ENCODE data around the gene PSME3IP1.
"Not testable (repeated sequence)": the region's sequence is repeated elsewhere in the genome, so short reads cannot be mapped to it uniquely, and the experiment has no call there.

PSME3IP1 gene

GRCh38 chr16:57110937-57111336 is 74.9 kb downstream of the PSME3IP1 start:
- TF ChIP-seq CTCF (IDR thresholded peaks at IDR 0.05) = no peak
- no peak overlapping the region for H3K27ac ChIP-seq
- H3K9me3 ChIP-seq = no peaks in the 10 kb centered on the region
- H3K27me3 ChIP-seq = no peaks in the 10 kb centered on the region
- intact Hi-C loops (cut with DNase I; ENCODE audit: low total_unique reads) = no loop called here
- DNase-seq = no peak
- H3K4me1 ChIP-seq = peaks cover 0 to 34% (median 24%) of the 10 kb centered on the region in 4 donors
- H3K4me3 ChIP-seq = no peak overlapping the region
- peaks cover 0 to 13% (median 0%) of the 10 kb centered on the region in 3 donors for H3K36me3 ChIP-seq

GRCh38 chr16:57109259-57110105 is 76.4 kb downstream of the PSME3IP1 start:
- intact Hi-C loops (cut with DNase I; ENCODE audit: low total_unique reads) = loop anchor here (10.0 kb wide), 1 partner anchor 1085 kb away; the partner anchor contains the start of gene CSNK2A2
- not testable (repeated sequence) for H3K9me3 ChIP-seq, DNase-seq, H3K36me3 ChIP-seq, H3K27ac ChIP-seq, H3K4me3 ChIP-seq, H3K27me3 ChIP-seq
- peaks cover 0 to 25% (median 15%) of the 10 kb centered on the region in 4 donors for H3K4me1 ChIP-seq

GRCh38 chr16:57108432-57108831 is 77.4 kb downstream of the PSME3IP1 start:
- Histone ChIP-seq H3K4me1 (peaks cover 0 to 20% (median 14%) of the 10 kb centered on the region in 4 donors), H3K9me3 (no peaks in the 10 kb centered on the region), H3K36me3 (peaks cover 0 to 3% (median 0%) of the 10 kb centered on the region in 3 donors), H3K27me3 (no peaks in the 10 kb centered on the region), H3K4me3 (no peak overlapping the region), H3K27ac (no peak overlapping the region)
- no peak for TF ChIP-seq CTCF (IDR thresholded peaks at IDR 0.05)
- DNase-seq = no peak
- intact Hi-C loops (cut with DNase I; ENCODE audit: low total_unique reads) = loop anchor here (10.0 kb wide), 1 partner anchor 1086 kb away; the partner anchor contains the start of gene CSNK2A2

- intact Hi-C loops (cut with DNase I; ENCODE audit: low total_unique reads) = loop anchor here (10.0 kb wide), 1 partner anchor 1087 kb away; the partner anchor contains the start of gene CSNK2A2
- no peak for DNase-seq
- Histone ChIP-seq H3K9me3 (no peaks in the 10 kb centered on the region), H3K27me3 (no peaks in the 10 kb centered on the region), H3K4me1 (peaks cover 0 to 10% (median 5%) of the 10 kb centered on the region in 4 donors), H3K27ac (no peak overlapping the region), H3K4me3 (no peak overlapping the region), H3K36me3 (no peaks in the 10 kb centered on the region)
- TF ChIP-seq CTCF (IDR thresholded peaks at IDR 0.05) = no peak
These were observed 78.4 kb downstream of the PSME3IP1 start for GRCh38 chr16:57107321-57107922.

- Histone ChIP-seq H3K4me3 (no peak overlapping the region), H3K27me3 (no peaks in the 10 kb centered on the region), H3K27ac (no peak overlapping the region), H3K9me3 (no peaks in the 10 kb centered on the region), H3K36me3 (no peaks in the 10 kb centered on the region), H3K4me1 (peaks cover 0 to 4% (median 0%) of the 10 kb centered on the region in 4 donors)
- intact Hi-C loops (cut with DNase I; ENCODE audit: low total_unique reads) = loop anchor here (10.0 kb wide), 1 partner anchor 1088 kb away; the partner anchor contains the start of gene CSNK2A2
- TF ChIP-seq CTCF (IDR thresholded peaks at IDR 0.05) = no peak
- DNase-seq = no peak
These were observed 79.1 kb downstream of the PSME3IP1 start for GRCh38 chr16:57106767-57107166.

GRCh38 chr16:57105184-57105583 is 80.7 kb downstream of the PSME3IP1 start:
- Histone ChIP-seq H3K4me1 (peaks cover 0 to 1% (median 0%) of the 10 kb centered on the region in 4 donors), H3K27ac (no peak overlapping the region), H3K4me3 (no peak overlapping the region), H3K36me3 (no peaks in the 10 kb centered on the region), H3K9me3 (no peaks in the 10 kb centered on the region), H3K27me3 (no peaks in the 10 kb centered on the region)
- no peak for TF ChIP-seq CTCF (IDR thresholded peaks at IDR 0.05)
- intact Hi-C loops (cut with DNase I; ENCODE audit: low total_unique reads) = loop anchor here (10.0 kb wide), 1 partner anchor 1090 kb away; the partner anchor contains the start of gene CSNK2A2
- DNase-seq = no peak

All from tibial artery (tissue), 4 donors.